ENCODE data around the gene ADGRA1. TPM values are rescaled to one million over a fixed set of nuclear protein-coding genes. Genes with fewer than 3 reads are reported as not detected.

The ADGRA1 gene
- polyA plus RNA-seq, 3 donors, result not detected

DNA sequence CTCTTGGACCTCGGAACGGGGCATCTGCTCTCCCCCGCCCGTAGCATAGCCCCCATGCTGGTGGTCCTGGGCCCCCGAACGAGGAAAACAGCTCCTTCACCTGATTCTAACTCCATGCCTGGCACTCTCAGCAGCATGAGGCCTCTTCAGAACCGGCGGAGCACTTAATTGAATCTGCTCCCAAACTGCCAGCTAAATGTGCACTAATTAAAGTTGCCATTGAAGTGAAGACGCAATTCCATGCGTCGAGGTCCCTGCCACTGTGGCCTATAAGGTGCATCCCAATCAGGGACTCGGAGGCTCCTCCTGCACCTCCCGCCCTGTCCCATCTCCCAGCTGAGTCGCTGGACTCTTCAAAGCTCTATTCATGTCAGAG is 41.3 kb upstream of the ADGRA1 start:
- DNase-seq, result no peak
- Histone ChIP-seq H2AFZ (ENCODE audit: insufficient read depth, low read depth, low read length, poor library complexity, severe bottlenecking) (no peak overlapping the region), H3K4me1 (ENCODE audit: control insufficient read depth in 1 of 2, insufficient read depth in 2 of 2, low read length in 2 of 2) (no peaks in the 10 kb centered on the region), H3K79me2 (ENCODE audit: insufficient read depth, low read length) (no peaks in the 10 kb centered on the region), H3K27ac (ENCODE audit: low read depth in 1 of 2, low read length in 2 of 2) (no peak overlapping the region), H4K20me1 (ENCODE audit: insufficient read depth, low read length) (no peaks in the 10 kb centered on the region), H3K4me3 (replicated peaks in 1 of 3; ENCODE audit: low read depth in 2 of 3, low read length in 3 of 3) (no peak overlapping the region), H3K9me3 (replicated peaks in 1 of 2; ENCODE audit: control insufficient read depth in 1 of 2, insufficient read depth in 1 of 2, low read length in 2 of 2) (no peaks in the 10 kb centered on the region), H3K4me2 (replicated peaks; ENCODE audit: extremely low read depth, low read length, poor library complexity, severe bottlenecking) (no peak overlapping the region), H3K36me3 (replicated peaks in 1 of 2; ENCODE audit: control insufficient read depth in 1 of 2, insufficient read depth in 2 of 2, low read length in 2 of 2) (no peaks in the 10 kb centered on the region), H3K9ac (ENCODE audit: insufficient read depth, low read length, poor library complexity, severe bottlenecking) (no peak overlapping the region), H3K27me3 (ENCODE audit: control insufficient read depth in 2 of 2, insufficient read depth in 2 of 2, low read length in 2 of 2) (peaks cover 0 to 3% of the 10 kb centered on the region in 2 donors)
- Mint-ChIP-seq H3K4me3 (no peak overlapping the region), H3K27ac (no peak overlapping the region), H3K9me3 (peaks cover 0 to 8% (median 0%) of the 10 kb centered on the region in 7 donors), H3K36me3 (no peaks in the 10 kb centered on the region), H3K27me3 (ENCODE audit: low read depth in 3 of 3) (peaks cover 7 to 13% (median 12%) of the 10 kb centered on the region in 3 donors), H3K4me1 (no peaks in the 10 kb centered on the region)
- WGBS (ENCODE audit: insufficient coverage), result 96% methylated on average over 12 of the region's 14 CpGs
- TF ChIP-seq, protein P1, sequence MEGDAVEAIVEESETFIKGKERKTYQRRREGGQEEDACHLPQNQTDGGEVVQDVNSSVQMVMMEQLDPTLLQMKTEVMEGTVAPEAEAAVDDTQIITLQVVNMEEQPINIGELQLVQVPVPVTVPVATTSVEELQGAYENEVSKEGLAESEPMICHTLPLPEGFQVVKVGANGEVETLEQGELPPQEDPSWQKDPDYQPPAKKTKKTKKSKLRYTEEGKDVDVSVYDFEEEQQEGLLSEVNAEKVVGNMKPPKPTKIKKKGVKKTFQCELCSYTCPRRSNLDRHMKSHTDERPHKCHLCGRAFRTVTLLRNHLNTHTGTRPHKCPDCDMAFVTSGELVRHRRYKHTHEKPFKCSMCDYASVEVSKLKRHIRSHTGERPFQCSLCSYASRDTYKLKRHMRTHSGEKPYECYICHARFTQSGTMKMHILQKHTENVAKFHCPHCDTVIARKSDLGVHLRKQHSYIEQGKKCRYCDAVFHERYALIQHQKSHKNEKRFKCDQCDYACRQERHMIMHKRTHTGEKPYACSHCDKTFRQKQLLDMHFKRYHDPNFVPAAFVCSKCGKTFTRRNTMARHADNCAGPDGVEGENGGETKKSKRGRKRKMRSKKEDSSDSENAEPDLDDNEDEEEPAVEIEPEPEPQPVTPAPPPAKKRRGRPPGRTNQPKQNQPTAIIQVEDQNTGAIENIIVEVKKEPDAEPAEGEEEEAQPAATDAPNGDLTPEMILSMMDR (IDR thresholded peaks at IDR 0.05), result no peak
- intact Hi-C loops (cut with micrococcal nuclease), result no loop called here

GRCh38 chr10:133047526-133048123 is 40.1 kb upstream of the ADGRA1 start:
- Histone ChIP-seq H3K4me3 (replicated peaks in 1 of 3; ENCODE audit: low read depth in 2 of 3, low read length in 3 of 3) (no peak overlapping the region), H3K36me3 (replicated peaks in 1 of 2; ENCODE audit: control insufficient read depth in 1 of 2, insufficient read depth in 2 of 2, low read length in 2 of 2) (no peaks in the 10 kb centered on the region), H4K20me1 (ENCODE audit: insufficient read depth, low read length) (no peaks in the 10 kb centered on the region), H3K9ac (ENCODE audit: insufficient read depth, low read length, poor library complexity, severe bottlenecking) (no peak overlapping the region), H3K27me3 (ENCODE audit: control insufficient read depth in 2 of 2, insufficient read depth in 2 of 2, low read length in 2 of 2) (peaks cover 0 to 3% of the 10 kb centered on the region in 2 donors), H2AFZ (ENCODE audit: insufficient read depth, low read depth, low read length, poor library complexity, severe bottlenecking) (no peak overlapping the region), H3K4me2 (replicated peaks; ENCODE audit: extremely low read depth, low read length, poor library complexity, severe bottlenecking) (no peak overlapping the region), H3K27ac (ENCODE audit: low read depth in 1 of 2, low read length in 2 of 2) (no peak overlapping the region), H3K4me1 (ENCODE audit: control insufficient read depth in 1 of 2, insufficient read depth in 2 of 2, low read length in 2 of 2) (no peaks in the 10 kb centered on the region), H3K79me2 (ENCODE audit: insufficient read depth, low read length) (no peaks in the 10 kb centered on the region), H3K9me3 (replicated peaks in 1 of 2; ENCODE audit: control insufficient read depth in 1 of 2, insufficient read depth in 1 of 2, low read length in 2 of 2) (no peaks in the 10 kb centered on the region)
- H3K4me1 Mint-ChIP-seq, result no peaks in the 10 kb centered on the region
- peaks cover 7 to 11% (median 7%) of the 10 kb centered on the region in 3 donors for H3K27me3 Mint-ChIP-seq (ENCODE audit: low read depth in 3 of 3)
- intact Hi-C loops (cut with micrococcal nuclease), result no loop called here
- H3K4me3 Mint-ChIP-seq, result no peak overlapping the region
- 95% methylated on average over 32 of the region's 42 CpGs for WGBS (ENCODE audit: insufficient coverage)
- DNase-seq, result no peak
- TF ChIP-seq, protein P1 (IDR thresholded peaks at IDR 0.05), result no peak
- H3K36me3 Mint-ChIP-seq, result no peaks in the 10 kb centered on the region
- H3K9me3 Mint-ChIP-seq, result peaks cover 0 to 8% (median 0%) of the 10 kb centered on the region in 7 donors
- H3K27ac Mint-ChIP-seq, result no peak overlapping the region

Measured in CD14-positive monocyte (primary cell).